Ovary (tissue), 9 donors: ENCODE measurements around the gene ZKSCAN1. TPM values are rescaled to one million over a fixed set of nuclear protein-coding genes. Genes with fewer than 3 reads are reported as not detected.

Experiments used
- DNase-seq, 5 donors: peaks; one replicate each; pipeline ENCODE4 v3.0.0-alpha.2; 2019 to 2020
- H3K27ac ChIP-seq, 2 donors: fragments of 200-600 bp; one replicate each; pipeline versions ENCODE4 v1.5.1 to v1.8.0; 2019 to 2022
- H3K27me3 ChIP-seq: fragments of 200-600 bp; one replicate; pipeline ENCODE4 v1.8.0; 2022
- H3K36me3 ChIP-seq: fragments of 200-600 bp; sonication (generic); one replicate; pipeline ENCODE4 v1.5.1; 2019
- H3K4me1 ChIP-seq: one replicate; pipeline ENCODE4 v1.8.1; 2013; ENCODE audit warnings: mild to moderate bottlenecking, moderate library complexity; ENCODE audit not compliant: insufficient read depth
- H3K4me3 ChIP-seq: fragments of 200-600 bp; sonication (generic); one replicate; pipeline ENCODE4 v1.5.1; 2017
- H3K9me3 ChIP-seq, 2 donors: fragments of 200-600 bp in 1 of 2; sonication (generic) in 1 of 2; one replicate each; pipeline versions ENCODE4 v1.5.1 to v1.8.1; 2013 to 2019; ENCODE audit warnings: mild to moderate bottlenecking in 1 of 2, moderate library complexity in 1 of 2
- CTCF ChIP-seq, 3 donors: fragments of 450-650 bp in 2 of 3; fragments of 200-600 bp in 1 of 3; IDR thresholded peaks; one replicate each; pipeline versions ENCODE4 v1.5.1 to v1.8.0; 2016 to 2022; ENCODE audit warnings: antibody characterized with exemption in 3 of 3, mild to moderate bottlenecking in 1 of 3
- EP300 ChIP-seq: sonication (generic); formaldehyde crosslinking; IDR thresholded peaks from one replicate; pipeline ENCODE4 v1.6.1; 2017; ENCODE audit warnings: antibody characterized with exemption
- POLR2A ChIP-seq: fragments of 450-650 bp; IDR thresholded peaks from one replicate; pipeline ENCODE4 v1.6.1; 2017; ENCODE audit warnings: antibody characterized with exemption, mild to moderate bottlenecking, moderate library complexity
- WGBS, 3 donors: extraction: QIAGEN DNeasy Blood & Tissue Kit in 1 of 3; methylation state at CpG; one replicate each; pipeline versions ENCODE4 v1.1.5 to v1.1.7; 2013 to 2017; 5-methylcytosine and 5-hydroxymethylcytosine counted together
- intact Hi-C, 4 donors: fragments of 100-400 bp; cut with DNase I; formaldehyde crosslinking; loops; one replicate each; pipeline versions ENCODE4 v1.11.0 to v1.15.1; 2022 to 2023
- polyA plus RNA-seq, 2 donors: library from polyadenylated mRNA; stranded (reverse); fragments of 200-250 nt in 1 of 2; fragments of 350-450 nt in 1 of 2; fragmentation: Illumina TruSeq in 1 of 2; extraction: RNeasy Lipid Tissue Mini Kit (QIAGEN cat#74804) in 1 of 2; gene quantifications; one replicate each; pipeline ENCODE4 v1.2.3, GENCODE V29; 2013 to 2014
- total RNA-seq, 7 donors: library from RNA; depleted of rRNA in 2 of 7; stranded (reverse); fragments of >200 nt in 2 of 7; fragmentation: NEBNext Ultra II Directional in 3 of 7; extraction: Animal tissue kit (Norgen Biotek cat#: 25700) in 3 of 7; gene quantifications; one replicate each; pipeline versions ENCODE4 v1.1.0 to v1.2.4, GENCODE V29; 2016 to 2023
- donor health status: DM: no; HTN: no; CAD: no; lungs with moderate emphysema.
- donor health status: DM: no; HTN: no; CAD: no.
- donor health status: Bipolar disorder and iron deficiency.
- donor health status: DM: yes; HTN: yes; CAD: no.
- donor health status: DM: no; HTN: no; CAD: no.
- donor health status: DM: yes; HTN: yes; CAD: no.

Gene ZKSCAN1
- total and polyA plus RNA-seq, 9 donors: 14.2 to 90.7 (median 73.5) TPM

- no peak overlapping the region for H3K27ac ChIP-seq
- no peak for DNase-seq
- no peaks in the 10 kb centered on the region for H3K36me3 ChIP-seq
- H3K4me1 ChIP-seq: no peaks in the 10 kb centered on the region
- no peak overlapping the region for H3K4me3 ChIP-seq
- no peaks in the 10 kb centered on the region for H3K27me3 ChIP-seq
- 75 to 80% (median 77%) methylated on average over 21 of the region's 21 CpGs for WGBS, 3 donors
- no peaks in the 10 kb centered on the region for H3K9me3 ChIP-seq
- no peak for TF ChIP-seq POLR2A
- TF ChIP-seq CTCF (IDR thresholded peaks at IDR 0.05): no peak
- no peak for TF ChIP-seq EP300
- intact Hi-C loops: no loop called here
These were observed 22.9 kb upstream of the ZKSCAN1 start for GRCh38 chr7:99992330-99993038.

GRCh38 chr7:99994819-99995218 is 20.6 kb upstream of the ZKSCAN1 start:
- no peak for TF ChIP-seq POLR2A
- TF ChIP-seq EP300: no peak
- TF ChIP-seq CTCF (IDR thresholded peaks at IDR 0.05): no peak
- intact Hi-C loops: loop anchor here in 2 of 4 donors (5.0 kb wide), 1 partner anchor 87 kb away; the partner anchor contains the start of gene ZNF3 (in 2 of the 2)
- WGBS, 3 donors: 73 to 81% (median 73%) methylated on average over 8 of the region's 8 CpGs

GRCh38 chr7:99996755-99997544 is 18.4 kb upstream of the ZKSCAN1 start:
- Histone ChIP-seq H3K27ac (no peak overlapping the region), H3K27me3 (no peaks in the 10 kb centered on the region), H3K4me1 (peaks cover 3% of the 10 kb centered on the region), H3K4me3 (peak overlapping the region; percentile 55), H3K36me3 (no peaks in the 10 kb centered on the region), H3K9me3 (no peaks in the 10 kb centered on the region)
- intact Hi-C loops: loop anchor here in 2 of 4 donors (5.0 kb wide), 1 partner anchor 85 kb away; the partner anchor contains the start of gene ZNF3 (in 2 of the 2)
- DNase-seq: no peak
- WGBS, 3 donors: 69 to 71% (median 70%) methylated on average over 15 of the region's 15 CpGs
- TF ChIP-seq POLR2A (no peak), EP300 (no peak), CTCF (IDR thresholded peaks at IDR 0.05) (no peak)

More at GRCh38 chr7:99994819-99995218, 20.6 kb upstream of the ZKSCAN1 start:
- no peaks in the 10 kb centered on the region for H3K36me3 ChIP-seq
- H3K27ac ChIP-seq: no peak overlapping the region
- DNase-seq: no peak
- H3K27me3 ChIP-seq: no peaks in the 10 kb centered on the region
- H3K9me3 ChIP-seq: no peaks in the 10 kb centered on the region
- H3K4me1 ChIP-seq: peaks cover 3% of the 10 kb centered on the region
- H3K4me3 ChIP-seq: no peak overlapping the region

GRCh38 chr7:99997545-99998137 is 17.8 kb upstream of the ZKSCAN1 start:
- intact Hi-C loops: loop anchor here in 2 of 4 donors (5.0 kb wide), 1 partner anchor 85 kb away; the partner anchor contains the start of gene ZNF3 (in 2 of the 2)
- Histone ChIP-seq H3K27me3 (no peaks in the 10 kb centered on the region), H3K27ac (peak overlapping the region in 1 of 2 donors; percentile 1)

More at GRCh38 chr7:99997545-99998137, 17.8 kb upstream of the ZKSCAN1 start:
- 3 to 5% (median 5%) methylated on average over 35 of the region's 35 CpGs for WGBS, 3 donors
- Histone ChIP-seq H3K4me3 (peak overlapping the region; percentile 55), H3K36me3 (no peaks in the 10 kb centered on the region), H3K4me1 (peaks cover 3% of the 10 kb centered on the region), H3K9me3 (no peaks in the 10 kb centered on the region)
- peak; percentile 38 to 67 (median 41) for DNase-seq
- peak in 1 of 3 donors; percentile 19 for TF ChIP-seq CTCF (IDR thresholded peaks at IDR 0.05)
- no peak for TF ChIP-seq EP300
